ENCODE data around the gene CARNS1. TPM values are rescaled to one million over a fixed set of nuclear protein-coding genes. Genes with fewer than 3 reads are reported as not detected.

CARNS1 gene
- total RNA-seq, 1 donor from 2014 or later = 0.21 TPM

DNA sequence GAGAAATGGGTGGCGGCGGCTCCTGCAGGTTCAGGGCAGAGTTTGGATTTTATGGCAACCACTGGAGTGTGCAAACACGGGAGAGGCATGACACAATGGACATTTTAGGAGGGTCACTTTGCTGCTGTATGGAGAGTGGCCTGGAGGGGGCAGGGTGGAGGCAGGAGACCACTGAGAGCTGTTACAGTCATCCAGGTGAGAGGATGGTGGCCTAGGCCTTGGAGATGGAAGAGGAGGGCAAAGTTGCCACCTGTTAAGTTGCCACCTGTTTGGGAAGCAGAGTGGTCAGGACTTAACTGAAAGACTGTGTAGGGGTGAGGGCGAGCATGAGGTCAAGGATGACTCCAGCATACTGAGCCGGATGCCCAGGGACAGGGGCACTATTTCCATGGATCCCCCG lies 26.0 kb upstream of the CARNS1 start:
- no peak for DNase-seq (ENCODE audit: low read depth)
- H3K36me3 ChIP-seq (ENCODE audit: control insufficient read depth, insufficient read depth, low read length) = no peaks in the 10 kb centered on the region
- TF ChIP-seq CTCF (IDR thresholded peaks at IDR 0.05; ENCODE audit: insufficient read depth, low read length, poor library complexity, severe bottlenecking) = peak; percentile 62

GRCh38 chr11:67390947-67391303 lies 24.6 kb upstream of the CARNS1 start:
- Histone ChIP-seq H3K27me3 (ENCODE audit: control insufficient read depth, insufficient read depth, low read length) (no peaks in the 10 kb centered on the region), H3K4me3 (ENCODE audit: low read depth, low read length) (peak overlapping the region; percentile 75), H3K36me3 (ENCODE audit: control insufficient read depth, insufficient read depth, low read length) (no peaks in the 10 kb centered on the region)
- no peak for DNase-seq (ENCODE audit: low read depth)
- no peak for TF ChIP-seq CTCF (IDR thresholded peaks at IDR 0.05; ENCODE audit: insufficient read depth, low read length, poor library complexity, severe bottlenecking)

More for the DNA sequence above, 26.0 kb upstream of the CARNS1 start:
- Histone ChIP-seq H3K27me3 (ENCODE audit: control insufficient read depth, insufficient read depth, low read length) (no peaks in the 10 kb centered on the region), H3K4me3 (ENCODE audit: low read depth, low read length) (no peak overlapping the region)

GRCh38 chr11:67391304-67392182 lies 23.9 kb upstream of the CARNS1 start, which contains the start of gene RAD9A:
RAD9A (plus strand) TSS chr11:67391986; CDS start chr11:67392045, 59 bp downstream.
- DNase-seq (ENCODE audit: low read depth) = no peak
- Histone ChIP-seq H3K4me3 (ENCODE audit: low read depth, low read length) (peak within 1 kb of the TSS; percentile 75), H3K27me3 (ENCODE audit: control insufficient read depth, insufficient read depth, low read length) (no peaks in the 10 kb centered on the region), H3K36me3 (ENCODE audit: control insufficient read depth, insufficient read depth, low read length) (no peaks in the 10 kb centered on the region)
- TF ChIP-seq CTCF (IDR thresholded peaks at IDR 0.05; ENCODE audit: insufficient read depth, low read length, poor library complexity, severe bottlenecking) = no peak

GRCh38 chr11:67392183-67392715 lies 23.2 kb upstream of the CARNS1 start:
- H3K4me3 ChIP-seq (ENCODE audit: low read depth, low read length) = peak overlapping the region; percentile 75
- no peaks in the 10 kb centered on the region for H3K36me3 ChIP-seq (ENCODE audit: control insufficient read depth, insufficient read depth, low read length)
- H3K27me3 ChIP-seq (ENCODE audit: control insufficient read depth, insufficient read depth, low read length) = no peaks in the 10 kb centered on the region
- no peak for TF ChIP-seq CTCF (IDR thresholded peaks at IDR 0.05; ENCODE audit: insufficient read depth, low read length, poor library complexity, severe bottlenecking)
- no peak for DNase-seq (ENCODE audit: low read depth)

GRCh38 chr11:67393437-67393836 lies 22.0 kb upstream of the CARNS1 start:
- no peaks in the 10 kb centered on the region for H3K36me3 ChIP-seq (ENCODE audit: control insufficient read depth, insufficient read depth, low read length)
- no peak for TF ChIP-seq CTCF (IDR thresholded peaks at IDR 0.05; ENCODE audit: insufficient read depth, low read length, poor library complexity, severe bottlenecking)
- no peak overlapping the region for H3K4me3 ChIP-seq (ENCODE audit: low read depth, low read length)
- H3K27me3 ChIP-seq (ENCODE audit: control insufficient read depth, insufficient read depth, low read length) = no peaks in the 10 kb centered on the region
- DNase-seq (ENCODE audit: low read depth) = no peak

All from kidney epithelial cell (primary cell).